A549 (cell line): ENCODE data around the gene SLC27A2. TPM values are rescaled to one million over a fixed set of nuclear protein-coding genes. Genes with fewer than 3 reads are reported as not detected.
A peak's percentile ranks its signal among the peaks of the same experiment; 100 is the strongest.

Experiments used
- ATAC-seq, 2 experiments: fragments of 200-7000 bp in 1 of 2; fragments of >200 bp in 1 of 2; cut with Nextera tagmentation in 1 of 2; cut with Tn5 transposase in 1 of 2; 3 replicates each; pipeline versions ENCODE4 v1.8.0 to v1.9.1; 2018 to 2020; ENCODE audit warnings: mild to moderate bottlenecking in 1 of 2, moderate library complexity in 1 of 2
- CTCF ChIA-PET: fragments of 300-600 bp; sonication (Branson Sonifier 250); formaldehyde crosslinking; extraction: SDS; loops from one replicate; lab custom pipeline; 2021; ENCODE audit warnings: antibody characterized with exemption, inconsistent platforms; lab: Yijun Ruan, JAX
- POLR2A ChIA-PET: fragments of 350-600 bp; formaldehyde crosslinking; extraction: SDS; loops from one replicate; lab custom pipeline; 2021; ENCODE audit warnings: antibody characterized with exemption, inconsistent platforms; lab: Yijun Ruan, JAX
- DNase-seq, 2 experiments: peaks; one replicate each; pipeline versions ENCODE4 v3.0.0 to v3.0.0-alpha.2; 2011 to 2016; ENCODE audit warnings: low read depth in 1 of 2, low spot score in 1 of 2
- FAIRE-seq: peaks from 2 replicates; lab custom pipeline; 2011; peaks lifted over from hg19 to GRCh38; lab: Jason Lieb, UNC
- H3K27ac ChIP-seq, 2 experiments: fragments of >200 bp; sonication (Bioruptor Twin); formaldehyde crosslinking; 3 replicates each; pipeline ENCODE4 v1.5.1; 2016 to 2017
- H3K4me1 ChIP-seq: fragments of >200 bp; sonication (Bioruptor Twin); formaldehyde crosslinking; 3 replicates; pipeline ENCODE4 v1.6.1; 2016
- H3K4me2 ChIP-seq: fragments of >200 bp; sonication (Bioruptor Twin); formaldehyde crosslinking; 3 replicates; pipeline ENCODE4 v1.6.1; 2016
- H3K4me3 ChIP-seq: fragments of >200 bp; sonication (Bioruptor Twin); formaldehyde crosslinking; 3 replicates; pipeline ENCODE4 v1.5.1; 2016
- H3K9me3 ChIP-seq: fragments of >200 bp; sonication (Bioruptor Twin); formaldehyde crosslinking; 3 replicates; pipeline ENCODE4 v1.6.1; 2016
- BHLHE40 ChIP-seq: IDR thresholded peaks from 2 replicates; pipeline ENCODE4 v1.6.1; 2012; ENCODE audit warnings: low read depth, low read length, inconsistent platforms
- CBX2 ChIP-seq: fragments of 200-600 bp; sonication (generic); IDR thresholded peaks from 2 replicates; pipeline ENCODE4 v1.6.1; 2016; ENCODE audit warnings: low read depth, mild to moderate bottlenecking, borderline replicate concordance
- CEBPB ChIP-seq, 2 experiments: fragments of >200 bp in 1 of 2; sonication (Bioruptor Twin) in 1 of 2; formaldehyde crosslinking in 1 of 2; IDR thresholded peaks; 2 replicates each; pipeline ENCODE4 v1.6.1; 2012 to 2016
- CHD2 ChIP-seq: fragments of 150-350 bp; IDR thresholded peaks from 2 replicates; pipeline ENCODE4 v1.6.1; 2014; ENCODE audit warnings: low read length; ENCODE audit not compliant: partially characterized antibody
- EHF ChIP-seq: fragments of 250-450 bp; sonication (Bioruptor Pico); IDR thresholded peaks from 2 replicates; pipeline ENCODE4 v1.5.0; 2020; ENCODE audit warnings: mild to moderate bottlenecking
- EP300 ChIP-seq, 2 experiments: fragments of >200 bp; sonication (Bioruptor Twin); formaldehyde crosslinking; IDR thresholded peaks; 2 replicates in 1 of 2; 3 replicates in 1 of 2; pipeline ENCODE4 v1.6.1; 2016 to 2017
- FOSB ChIP-seq: fragments of 250-450 bp; sonication (Bioruptor Pico); IDR thresholded peaks from 2 replicates; pipeline ENCODE4 v1.5.0; 2020; ENCODE audit warnings: mild to moderate bottlenecking, moderate library complexity
- FOSL2 ChIP-seq, 2 experiments: fragments of 450-650 bp in 1 of 2; fragments of >200 bp in 1 of 2; sonication (Bioruptor Twin) in 1 of 2; formaldehyde crosslinking; IDR thresholded peaks; 2 replicates each; pipeline versions ENCODE4 v1.5.0 to v1.6.1; 2016 to 2020; ENCODE audit warnings: mild to moderate bottlenecking in 1 of 2, moderate library complexity in 1 of 2
- GATA3 ChIP-seq: IDR thresholded peaks from 2 replicates; pipeline ENCODE4 v1.6.1; 2012; ENCODE audit warnings: borderline replicate concordance
- HEYL ChIP-seq: fragments of 250-450 bp; sonication (Bioruptor Pico); IDR thresholded peaks from 2 replicates; pipeline ENCODE4 v1.8.0; 2021; ENCODE audit warnings: mild to moderate bottlenecking, moderate library complexity
- HOXA7 ChIP-seq: fragments of 250-450 bp; sonication (Bioruptor Pico); IDR thresholded peaks from 2 replicates; pipeline ENCODE4 v1.5.0; 2020; ENCODE audit warnings: mild to moderate bottlenecking, moderate library complexity
- JUN ChIP-seq, 2 experiments: fragments of >200 bp; sonication (Bioruptor Twin); formaldehyde crosslinking; IDR thresholded peaks; 2 replicates in 1 of 2; 3 replicates in 1 of 2; pipeline ENCODE4 v1.6.1; 2016 to 2017
- JUNB ChIP-seq: fragments of >200 bp; sonication (Bioruptor Twin); formaldehyde crosslinking; IDR thresholded peaks from 2 replicates; pipeline ENCODE4 v1.6.1; 2016
- KDM5A ChIP-seq: fragments of 200-600 bp; sonication (generic); IDR thresholded peaks from 2 replicates; pipeline ENCODE4 v1.6.1; 2016; ENCODE audit warnings: antibody characterized with exemption, mild to moderate bottlenecking
- MAFK ChIP-seq: fragments of 450-650 bp; IDR thresholded peaks from 2 replicates; pipeline ENCODE4 v1.6.1; 2014; ENCODE audit not compliant: partially characterized antibody
- MAX ChIP-seq: IDR thresholded peaks from 2 replicates; pipeline ENCODE4 v1.6.1; 2012
- MAZ ChIP-seq: fragments of 150-350 bp; IDR thresholded peaks from 2 replicates; pipeline ENCODE4 v1.6.1; 2014; ENCODE audit warnings: antibody characterized with exemption, low read depth, low read length, borderline replicate concordance
- MYC ChIP-seq: IDR thresholded peaks from 2 replicates; pipeline ENCODE4 v1.6.1; 2012; ENCODE audit warnings: mild to moderate bottlenecking, inconsistent platforms, low read length, improper control_type of control experiment, borderline replicate concordance
- NR3C1 ChIP-seq: fragments of >200 bp; sonication (Bioruptor Twin); formaldehyde crosslinking; IDR thresholded peaks from 3 replicates; pipeline ENCODE4 v1.6.1; 2017
- POLR2A ChIP-seq: IDR thresholded peaks from 2 replicates; pipeline ENCODE4 v1.6.1; 2012; ENCODE audit warnings: mild to moderate bottlenecking, low read length
- RAD21 ChIP-seq, 2 experiments: fragments of >200 bp in 1 of 2; sonication (Bioruptor Twin) in 1 of 2; formaldehyde crosslinking in 1 of 2; IDR thresholded peaks in 1 of 2; conservative IDR thresholded peaks in 1 of 2; 2 replicates in 1 of 2; 3 replicates in 1 of 2; pipeline ENCODE4 v1.6.1; 2012 to 2018; ENCODE audit warnings: inconsistent platforms in 1 of 2
- RARB ChIP-seq: fragments of 250-450 bp; sonication (Bioruptor Pico); IDR thresholded peaks from 2 replicates; pipeline ENCODE4 v1.8.0; 2021; ENCODE audit warnings: mild to moderate bottlenecking, moderate library complexity
- RCOR1 ChIP-seq: fragments of 150-350 bp; IDR thresholded peaks from 2 replicates; pipeline ENCODE4 v1.6.1; 2014; ENCODE audit warnings: antibody characterized with exemption, low read length, low read depth
- RFX5 ChIP-seq: fragments of 450-650 bp; IDR thresholded peaks from 2 replicates; pipeline ENCODE4 v1.7.1; 2014; ENCODE audit warnings: antibody characterized with exemption, mild to moderate bottlenecking, moderate library complexity
- SREBF2 ChIP-seq: fragments of 450-650 bp; IDR thresholded peaks from 2 replicates; pipeline ENCODE4 v1.6.1; 2014; ENCODE audit warnings: mild to moderate bottlenecking, moderate library complexity
- TFCP2L1 ChIP-seq: fragments of 250-450 bp; sonication (Bioruptor Pico); IDR thresholded peaks from 2 replicates; pipeline ENCODE4 v1.5.0; 2021; ENCODE audit warnings: mild to moderate bottlenecking
- USF2 ChIP-seq: fragments of 450-650 bp; IDR thresholded peaks from 2 replicates; pipeline ENCODE4 v1.6.1; 2014; ENCODE audit warnings: antibody characterized with exemption
- ZSCAN20 ChIP-seq: fragments of 250-450 bp; sonication (Bioruptor Pico); IDR thresholded peaks from 2 replicates; pipeline ENCODE4 v1.8.0; 2022; ENCODE audit warnings: mild to moderate bottlenecking, moderate library complexity
- WGBS: methylation state at CpG from one replicate; pipeline ENCODE4 v1.1.6; 2017; ENCODE audit errors: missing lambda C conversion rate; 5-methylcytosine and 5-hydroxymethylcytosine counted together
- polyA plus RNA-seq, 4 experiments: library from polyadenylated mRNA; depleted of rRNA in 3 of 4; stranded (reverse); fragments of >200 nt; fragmentation: RNase III in 1 of 4; extraction: RNeasy Plus Mini Kit Qiagen cat#74134 plus additional on column Dnase treatment in 1 of 4; gene quantifications; 2 replicates in 3 of 4; 3 replicates in 1 of 4; pipeline ENCODE4 v1.2.3, GENCODE V29; 2011 to 2017
- TF ChIP-seq, protein P1 (sequence below): fragments of 200-600 bp; sonication (generic); IDR thresholded peaks from 2 replicates; pipeline ENCODE4 v1.6.1; 2016; ENCODE audit warnings: antibody characterized with exemption, mild to moderate bottlenecking, moderate library complexity
- TF ChIP-seq, protein P2 (sequence below): fragments of 150-350 bp; IDR thresholded peaks from 2 replicates; pipeline ENCODE4 v1.6.1; 2014; ENCODE audit warnings: low read depth, mild to moderate bottlenecking, low read length
- TF ChIP-seq, protein P3 (sequence below): fragments of >200 bp; sonication (Bioruptor Twin); formaldehyde crosslinking; IDR thresholded peaks from 2 replicates; pipeline ENCODE4 v1.6.1; 2016

Gene SLC27A2
- polyA plus RNA-seq, 2 of the 4 experiments (the other 2 are of a cell fraction), result 36.0 to 44.1 TPM

DNA sequence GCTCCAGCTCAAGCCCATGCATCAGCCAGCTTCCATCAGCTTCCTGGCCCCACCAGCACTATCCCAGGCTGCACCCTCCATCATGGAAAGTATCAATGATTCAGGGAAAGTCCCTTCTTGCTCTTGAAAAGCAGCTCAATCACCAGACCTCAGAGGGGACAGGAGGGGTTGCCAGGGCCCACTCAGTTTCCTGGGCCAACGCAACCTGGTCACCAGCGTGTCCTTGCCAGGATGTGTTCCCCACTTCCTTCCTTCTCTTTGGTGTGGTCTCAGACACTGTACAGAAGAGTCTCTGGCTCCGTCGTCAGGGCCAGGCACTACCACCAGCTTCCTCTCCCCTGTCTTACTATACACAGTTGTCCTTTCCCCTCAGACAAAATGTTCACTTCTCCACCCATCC lies 80.5 kb downstream of the SLC27A2 start:
- H3K4me3 ChIP-seq, result no peak overlapping the region
- peaks cover 16% of the 10 kb centered on the region for H3K4me1 ChIP-seq
- DNase-seq (no peak), ATAC-seq (no peak), FAIRE-seq (no peak)
- no peak overlapping the region for H3K27ac ChIP-seq
- 90% methylated on average over 4 of the region's 4 CpGs for WGBS
- TF ChIP-seq FOSL2 (IDR thresholded peaks at IDR 0.05), result no peak
- TF ChIP-seq FOSL2 (CRISPR knock-in tag; IDR thresholded peaks at IDR 0.05), result no peak
- no peak for TF ChIP-seq BHLHE40
- no peak for TF ChIP-seq JUNB
- no peak for TF ChIP-seq ZSCAN20 (CRISPR knock-in tag)
- TF ChIP-seq RCOR1, result no peak
- TF ChIP-seq EP300 (IDR thresholded peaks at IDR 0.05), result no peak
- TF ChIP-seq HEYL (CRISPR knock-in tag), result no peak
- no peak for TF ChIP-seq MAFK
- no peak for TF ChIP-seq POLR2A
- no peak for TF ChIP-seq GATA3
- no peak for TF ChIP-seq TFCP2L1
- no peak for TF ChIP-seq NR3C1
- no peak for TF ChIP-seq CEBPB (IDR thresholded peaks at IDR 0.05)
- no peak for TF ChIP-seq USF2
- no peak for TF ChIP-seq MAZ
- no peak for TF ChIP-seq HOXA7 (CRISPR knock-in tag)
- H3K9me3 ChIP-seq, result no peaks in the 10 kb centered on the region
- no peak overlapping the region for H3K4me2 ChIP-seq
- ChIA-PET CTCF (interaction anchor here (0.6 to 1.6 kb wide), 2 partner anchors 55 to 114 kb away, joined by 3 to 4 read pairs; no protein-coding TSS in a partner anchor), POLR2A (interaction anchor here (0.6 kb wide), 1 partner anchor 239 kb away, joined by 5 read pairs; no protein-coding TSS in a partner anchor)

DNA sequence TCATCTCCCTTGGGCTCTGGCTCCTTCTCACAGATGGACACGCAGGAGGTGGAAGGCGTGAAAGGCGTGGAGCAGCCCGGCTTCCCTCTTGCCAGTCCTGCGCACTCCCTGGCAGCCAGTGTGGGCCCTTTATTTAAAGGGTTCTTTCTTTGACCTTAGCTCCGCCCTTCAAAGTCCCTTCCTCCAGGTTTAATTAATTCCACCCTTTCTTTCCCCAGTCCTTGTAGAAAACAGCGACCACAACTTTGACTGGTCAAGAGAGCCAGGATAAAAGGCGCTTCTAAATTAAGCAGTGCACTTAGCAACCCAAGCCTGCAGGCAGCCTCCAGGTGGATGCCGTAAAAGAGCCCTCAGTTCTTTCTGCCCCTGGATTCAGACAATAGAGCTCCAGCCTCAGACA lies 83.6 kb downstream of the SLC27A2 start, which contains the start of gene HDC:
Gene HDC (minus strand): TSS at position 107 of the 400 bp plus-strand sequence. CDS start 103 bp downstream, at position 4.
- ATAC-seq, result peak in 1 of 2 experiments; percentile 24; a peak in 1 of 6 replicates
- POLR2A ChIA-PET, result no interaction called here

More for the DNA sequence above, 83.6 kb downstream of the SLC27A2 start, which contains the start of gene HDC:
- 0 out of 3 replicates have a peak, but pooled peaks cover 6% of the 10 kb centered on the region for H3K4me1 ChIP-seq
- FAIRE-seq (no peak), DNase-seq (no peak)
- CTCF ChIA-PET, result no interaction called here
- WGBS, result 77% methylated on average over 9 of the region's 9 CpGs
- H3K27ac ChIP-seq, result no peak within 1 kb of the TSS
- no peaks in the 10 kb centered on the region for H3K9me3 ChIP-seq
- H3K4me3 ChIP-seq, result no peak within 1 kb of the TSS
- H3K4me2 ChIP-seq, result no peak within 1 kb of the TSS
- TF ChIP-seq RAD21 (conservative IDR thresholded peaks at IDR 0.05 in 1 of 2, IDR thresholded peaks at IDR 0.05 in 1 of 2) (no peak), USF2 (no peak), RARB (CRISPR knock-in tag) (no peak), CHD2 (no peak), MAFK (no peak), EP300 (IDR thresholded peaks at IDR 0.05) (no peak), JUN (IDR thresholded peaks at IDR 0.05) (no peak), FOSB (CRISPR knock-in tag) (no peak), SREBF2 (no peak), RCOR1 (no peak), KDM5A (no peak), MAX (no peak), CBX2 (no peak), RFX5 (no peak), MYC (no peak), BHLHE40 (no peak), EHF (CRISPR knock-in tag) (no peak)
- TF ChIP-seq, protein P1, sequence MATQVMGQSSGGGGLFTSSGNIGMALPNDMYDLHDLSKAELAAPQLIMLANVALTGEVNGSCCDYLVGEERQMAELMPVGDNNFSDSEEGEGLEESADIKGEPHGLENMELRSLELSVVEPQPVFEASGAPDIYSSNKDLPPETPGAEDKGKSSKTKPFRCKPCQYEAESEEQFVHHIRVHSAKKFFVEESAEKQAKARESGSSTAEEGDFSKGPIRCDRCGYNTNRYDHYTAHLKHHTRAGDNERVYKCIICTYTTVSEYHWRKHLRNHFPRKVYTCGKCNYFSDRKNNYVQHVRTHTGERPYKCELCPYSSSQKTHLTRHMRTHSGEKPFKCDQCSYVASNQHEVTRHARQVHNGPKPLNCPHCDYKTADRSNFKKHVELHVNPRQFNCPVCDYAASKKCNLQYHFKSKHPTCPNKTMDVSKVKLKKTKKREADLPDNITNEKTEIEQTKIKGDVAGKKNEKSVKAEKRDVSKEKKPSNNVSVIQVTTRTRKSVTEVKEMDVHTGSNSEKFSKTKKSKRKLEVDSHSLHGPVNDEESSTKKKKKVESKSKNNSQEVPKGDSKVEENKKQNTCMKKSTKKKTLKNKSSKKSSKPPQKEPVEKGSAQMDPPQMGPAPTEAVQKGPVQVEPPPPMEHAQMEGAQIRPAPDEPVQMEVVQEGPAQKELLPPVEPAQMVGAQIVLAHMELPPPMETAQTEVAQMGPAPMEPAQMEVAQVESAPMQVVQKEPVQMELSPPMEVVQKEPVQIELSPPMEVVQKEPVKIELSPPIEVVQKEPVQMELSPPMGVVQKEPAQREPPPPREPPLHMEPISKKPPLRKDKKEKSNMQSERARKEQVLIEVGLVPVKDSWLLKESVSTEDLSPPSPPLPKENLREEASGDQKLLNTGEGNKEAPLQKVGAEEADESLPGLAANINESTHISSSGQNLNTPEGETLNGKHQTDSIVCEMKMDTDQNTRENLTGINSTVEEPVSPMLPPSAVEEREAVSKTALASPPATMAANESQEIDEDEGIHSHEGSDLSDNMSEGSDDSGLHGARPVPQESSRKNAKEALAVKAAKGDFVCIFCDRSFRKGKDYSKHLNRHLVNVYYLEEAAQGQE, result no peak
- TF ChIP-seq, protein P2, sequence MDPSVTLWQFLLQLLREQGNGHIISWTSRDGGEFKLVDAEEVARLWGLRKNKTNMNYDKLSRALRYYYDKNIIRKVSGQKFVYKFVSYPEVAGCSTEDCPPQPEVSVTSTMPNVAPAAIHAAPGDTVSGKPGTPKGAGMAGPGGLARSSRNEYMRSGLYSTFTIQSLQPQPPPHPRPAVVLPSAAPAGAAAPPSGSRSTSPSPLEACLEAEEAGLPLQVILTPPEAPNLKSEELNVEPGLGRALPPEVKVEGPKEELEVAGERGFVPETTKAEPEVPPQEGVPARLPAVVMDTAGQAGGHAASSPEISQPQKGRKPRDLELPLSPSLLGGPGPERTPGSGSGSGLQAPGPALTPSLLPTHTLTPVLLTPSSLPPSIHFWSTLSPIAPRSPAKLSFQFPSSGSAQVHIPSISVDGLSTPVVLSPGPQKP, result no peak
- TF ChIP-seq, protein P3, sequence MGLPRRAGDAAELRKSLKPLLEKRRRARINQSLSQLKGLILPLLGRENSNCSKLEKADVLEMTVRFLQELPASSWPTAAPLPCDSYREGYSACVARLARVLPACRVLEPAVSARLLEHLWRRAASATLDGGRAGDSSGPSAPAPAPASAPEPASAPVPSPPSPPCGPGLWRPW, result no peak
- TF ChIP-seq, all 56 proteins: peak for 0
